Measurements from ENCODE around the gene ERC2.

GRCh38 chr3:55576621-55577388, 891.5 kb downstream of the ERC2 start:
- TF ChIP-seq CTCF (IDR thresholded peaks at IDR 0.05) = no peak
- no peak for TF ChIP-seq POLR2A (IDR thresholded peaks at IDR 0.05)
- no peak for TF ChIP-seq POLR2AphosphoS5 (IDR thresholded peaks at IDR 0.05)
- TF ChIP-seq EP300 (IDR thresholded peaks at IDR 0.05) = no peak
